Measurements from ENCODE around the gene HPGD.

HPGD gene

DNA sequence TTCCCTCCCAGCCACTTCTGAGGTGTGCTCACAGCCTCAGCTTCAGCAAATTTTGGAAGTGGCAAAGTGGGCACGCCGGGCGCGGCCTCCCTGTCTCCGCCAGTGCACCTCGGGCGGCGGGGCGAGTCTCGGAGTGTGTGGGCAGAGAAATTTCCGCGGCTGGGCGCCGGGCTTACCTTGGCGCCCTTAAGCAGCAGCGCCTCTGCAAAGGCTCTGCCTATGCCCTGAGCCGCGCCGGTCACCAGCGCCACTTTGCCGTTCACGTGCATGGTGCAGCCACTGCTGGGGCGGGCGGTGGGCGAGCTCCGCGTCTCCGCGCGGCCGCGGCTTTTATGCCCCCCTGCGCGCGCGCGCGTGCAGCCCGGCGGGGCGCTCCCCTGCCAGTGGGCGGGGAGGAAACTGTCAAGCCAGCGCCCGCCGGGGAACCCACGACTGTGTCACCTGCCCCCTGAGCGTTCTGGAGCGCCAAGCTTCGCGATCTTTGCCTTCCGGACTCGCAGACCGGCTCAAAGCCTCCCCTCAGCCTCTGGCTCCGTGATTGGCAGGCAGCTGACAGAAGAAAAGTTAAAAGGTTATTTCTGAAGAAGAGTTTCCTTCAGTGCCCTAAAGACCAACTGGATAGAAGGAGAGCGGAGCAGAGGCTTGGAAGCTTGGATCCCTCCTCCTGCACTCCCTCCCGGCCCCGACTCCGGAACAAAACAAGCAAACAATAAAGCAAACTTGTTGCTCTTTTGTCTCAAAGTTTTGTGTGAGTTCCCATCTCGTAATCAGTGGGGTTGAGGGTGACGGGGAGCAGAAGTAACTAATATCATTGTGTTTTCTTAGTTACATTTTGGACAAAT lies at the start of gene HPGD:
TSS of gene HPGD (minus strand) at position 306 of the 842 bp plus-strand sequence. CDS start at position 269, 37 bp downstream.
- TF ChIP-seq FOXM1 (IDR thresholded peaks at IDR 0.05; ENCODE audit: borderline replicate concordance, low read depth) (no peak), CREB1 (IDR thresholded peaks at IDR 0.05; ENCODE audit: low read depth) (no peak), ZBTB7A (IDR thresholded peaks at IDR 0.05; ENCODE audit: low read depth) (0 out of 2 replicates have a peak, but pooled peaks have one; percentile 54)

DNA sequence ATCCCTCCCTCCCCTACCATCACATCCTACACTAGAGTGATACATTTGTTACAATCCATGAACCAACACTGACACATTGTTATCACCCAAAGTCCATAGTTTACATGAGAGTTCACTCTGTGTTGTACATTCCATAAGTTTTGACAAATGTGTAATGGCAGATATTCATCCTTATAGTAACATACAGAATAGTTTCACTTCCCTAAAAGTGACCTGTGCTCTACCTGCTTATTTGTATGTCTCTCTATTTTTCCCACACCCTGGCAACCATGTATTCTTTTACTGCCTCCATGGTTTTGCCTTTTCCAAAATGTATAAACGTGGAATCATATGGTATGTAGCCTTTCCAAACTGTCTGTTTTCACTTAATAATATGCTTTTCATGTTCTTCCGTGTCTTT lies 42.2 kb upstream of the HPGD start:
- no peak for TF ChIP-seq TAF1 (IDR thresholded peaks at IDR 0.05; ENCODE audit: low read depth)
- TF ChIP-seq ZBTB7A (IDR thresholded peaks at IDR 0.05; ENCODE audit: low read depth) = no peak
- no peak for TF ChIP-seq RAD21 (IDR thresholded peaks at IDR 0.05; ENCODE audit: low read depth)

DNA sequence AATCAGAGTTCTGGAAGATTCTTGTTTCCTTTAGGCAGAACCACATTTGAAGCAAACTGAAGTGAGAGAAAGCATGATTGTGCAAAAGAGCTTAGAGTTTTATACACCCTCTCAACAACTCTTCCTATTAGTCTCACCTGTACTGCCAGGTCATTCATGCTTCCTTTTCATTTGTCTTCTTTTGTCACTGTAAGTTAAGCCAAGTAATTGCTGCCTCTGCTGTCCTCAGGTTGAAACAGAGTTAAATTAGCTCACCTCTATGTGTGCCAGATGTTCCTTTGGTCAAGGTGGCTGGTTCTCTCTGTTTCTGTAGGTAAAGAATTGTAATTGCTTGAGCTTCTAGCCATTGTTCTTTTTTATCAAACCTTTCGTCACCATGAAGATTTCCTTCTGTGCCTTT lies 41.1 kb upstream of the HPGD start:
- TF ChIP-seq EGR1 (IDR thresholded peaks at IDR 0.05) (no peak), CREB1 (IDR thresholded peaks at IDR 0.05; ENCODE audit: low read depth) (no peak), TAF1 (IDR thresholded peaks at IDR 0.05; ENCODE audit: low read depth) (no peak), YY1 (IDR thresholded peaks at IDR 0.05; ENCODE audit: low read depth) (no peak)

DNA sequence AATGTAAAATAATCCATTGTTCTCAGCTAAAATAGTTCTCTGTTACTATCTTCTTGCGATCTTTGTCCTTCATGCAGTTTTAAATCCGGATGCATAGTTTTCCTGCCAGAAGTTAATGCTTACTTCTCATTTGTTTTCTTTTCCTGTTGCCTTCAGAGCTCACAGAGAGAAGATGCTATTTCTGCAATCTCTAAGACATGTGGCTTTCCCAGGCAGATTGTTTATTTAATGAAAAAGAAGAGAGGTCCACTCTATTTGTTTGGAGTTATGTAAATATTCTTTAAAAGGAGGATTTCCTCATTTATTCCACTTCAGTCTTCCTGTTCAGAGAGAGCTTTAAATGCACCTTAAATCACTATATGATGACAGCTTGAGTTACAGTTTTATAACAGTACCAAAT lies 39.3 kb upstream of the HPGD start:
- TF ChIP-seq, protein P1, sequence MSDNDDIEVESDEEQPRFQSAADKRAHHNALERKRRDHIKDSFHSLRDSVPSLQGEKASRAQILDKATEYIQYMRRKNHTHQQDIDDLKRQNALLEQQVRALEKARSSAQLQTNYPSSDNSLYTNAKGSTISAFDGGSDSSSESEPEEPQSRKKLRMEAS (IDR thresholded peaks at IDR 0.05) = no peak
- no peak for TF ChIP-seq CREB1 (IDR thresholded peaks at IDR 0.05; ENCODE audit: low read depth)
- TF ChIP-seq TAF1 (IDR thresholded peaks at IDR 0.05; ENCODE audit: low read depth) = no peak

DNA sequence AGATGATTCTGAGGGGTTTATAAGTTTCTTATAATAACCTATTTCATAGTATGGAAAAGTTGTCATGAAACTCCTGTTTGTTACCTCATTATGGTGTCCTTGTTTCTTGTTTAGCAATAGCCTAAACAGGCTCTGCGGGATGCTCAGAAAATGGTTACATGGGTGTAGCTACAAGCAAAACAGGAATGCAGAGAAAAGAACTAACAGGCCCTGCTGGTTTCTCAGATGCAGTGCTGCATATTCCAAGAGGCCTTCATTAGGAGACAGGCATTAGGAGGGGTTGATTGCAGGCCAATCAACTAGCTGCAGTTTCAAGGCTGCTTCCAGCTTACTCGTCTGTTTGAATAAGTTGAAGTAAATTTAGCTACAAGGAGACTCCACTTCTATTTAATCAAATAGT lies 37.6 kb upstream of the HPGD start:
- no peak for TF ChIP-seq CREB1 (IDR thresholded peaks at IDR 0.05; ENCODE audit: low read depth)
- TF ChIP-seq FOXM1 (IDR thresholded peaks at IDR 0.05; ENCODE audit: borderline replicate concordance, low read depth) = no peak
- TF ChIP-seq CEBPB (IDR thresholded peaks at IDR 0.05) = no peak
- TF ChIP-seq, protein P2, sequence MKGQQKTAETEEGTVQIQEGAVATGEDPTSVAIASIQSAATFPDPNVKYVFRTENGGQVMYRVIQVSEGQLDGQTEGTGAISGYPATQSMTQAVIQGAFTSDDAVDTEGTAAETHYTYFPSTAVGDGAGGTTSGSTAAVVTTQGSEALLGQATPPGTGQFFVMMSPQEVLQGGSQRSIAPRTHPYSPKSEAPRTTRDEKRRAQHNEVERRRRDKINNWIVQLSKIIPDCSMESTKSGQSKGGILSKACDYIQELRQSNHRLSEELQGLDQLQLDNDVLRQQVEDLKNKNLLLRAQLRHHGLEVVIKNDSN (IDR thresholded peaks at IDR 0.05) = no peak
- TF ChIP-seq EGR1 (IDR thresholded peaks at IDR 0.05) = no peak

DNA sequence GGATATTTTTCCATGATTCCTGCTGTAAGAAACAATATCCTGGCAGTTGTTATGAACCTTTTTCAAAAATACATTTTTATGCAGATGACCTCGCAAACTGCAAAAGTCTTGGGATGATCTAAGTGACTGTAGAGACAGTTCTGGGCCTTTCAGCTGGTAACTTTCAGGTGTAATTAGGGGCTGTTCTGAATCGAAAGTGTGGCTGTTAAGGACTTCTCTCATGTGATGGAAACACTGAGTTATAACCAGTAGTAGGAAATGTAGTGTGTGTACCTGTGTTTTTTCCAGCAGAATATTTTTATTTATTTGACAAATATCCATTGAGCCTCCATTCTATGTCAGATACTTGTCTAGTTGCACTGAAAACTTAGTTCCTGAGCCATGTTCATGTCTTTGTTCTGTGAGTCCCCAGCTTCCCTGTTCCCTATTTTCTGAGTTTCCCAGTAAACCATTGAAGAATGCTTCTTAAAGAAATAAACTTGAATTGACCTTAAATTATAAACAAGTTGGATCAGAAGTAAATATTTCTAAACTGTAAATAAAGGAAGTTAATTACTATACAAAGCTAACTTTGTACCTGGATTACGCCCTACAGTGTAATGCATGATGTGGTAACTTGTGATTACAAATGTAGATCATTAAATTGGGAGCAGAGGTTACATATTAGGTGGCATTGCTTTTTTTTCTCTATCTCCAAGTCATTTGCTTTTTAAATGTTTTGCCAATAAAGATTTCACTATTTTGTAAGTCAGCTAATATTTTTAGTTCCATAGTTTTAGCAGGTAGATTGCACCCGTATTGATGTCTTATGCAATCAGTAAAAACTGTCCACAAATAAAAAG lies 33.7 kb upstream of the HPGD start:
- TF ChIP-seq, protein P3, sequence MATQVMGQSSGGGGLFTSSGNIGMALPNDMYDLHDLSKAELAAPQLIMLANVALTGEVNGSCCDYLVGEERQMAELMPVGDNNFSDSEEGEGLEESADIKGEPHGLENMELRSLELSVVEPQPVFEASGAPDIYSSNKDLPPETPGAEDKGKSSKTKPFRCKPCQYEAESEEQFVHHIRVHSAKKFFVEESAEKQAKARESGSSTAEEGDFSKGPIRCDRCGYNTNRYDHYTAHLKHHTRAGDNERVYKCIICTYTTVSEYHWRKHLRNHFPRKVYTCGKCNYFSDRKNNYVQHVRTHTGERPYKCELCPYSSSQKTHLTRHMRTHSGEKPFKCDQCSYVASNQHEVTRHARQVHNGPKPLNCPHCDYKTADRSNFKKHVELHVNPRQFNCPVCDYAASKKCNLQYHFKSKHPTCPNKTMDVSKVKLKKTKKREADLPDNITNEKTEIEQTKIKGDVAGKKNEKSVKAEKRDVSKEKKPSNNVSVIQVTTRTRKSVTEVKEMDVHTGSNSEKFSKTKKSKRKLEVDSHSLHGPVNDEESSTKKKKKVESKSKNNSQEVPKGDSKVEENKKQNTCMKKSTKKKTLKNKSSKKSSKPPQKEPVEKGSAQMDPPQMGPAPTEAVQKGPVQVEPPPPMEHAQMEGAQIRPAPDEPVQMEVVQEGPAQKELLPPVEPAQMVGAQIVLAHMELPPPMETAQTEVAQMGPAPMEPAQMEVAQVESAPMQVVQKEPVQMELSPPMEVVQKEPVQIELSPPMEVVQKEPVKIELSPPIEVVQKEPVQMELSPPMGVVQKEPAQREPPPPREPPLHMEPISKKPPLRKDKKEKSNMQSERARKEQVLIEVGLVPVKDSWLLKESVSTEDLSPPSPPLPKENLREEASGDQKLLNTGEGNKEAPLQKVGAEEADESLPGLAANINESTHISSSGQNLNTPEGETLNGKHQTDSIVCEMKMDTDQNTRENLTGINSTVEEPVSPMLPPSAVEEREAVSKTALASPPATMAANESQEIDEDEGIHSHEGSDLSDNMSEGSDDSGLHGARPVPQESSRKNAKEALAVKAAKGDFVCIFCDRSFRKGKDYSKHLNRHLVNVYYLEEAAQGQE (IDR thresholded peaks at IDR 0.05; ENCODE audit: low read depth) = no peak
- TF ChIP-seq EP300 (IDR thresholded peaks at IDR 0.05; ENCODE audit: borderline replicate concordance) (no peak), FOXM1 (IDR thresholded peaks at IDR 0.05; ENCODE audit: borderline replicate concordance, low read depth) (no peak), TCF12 (IDR thresholded peaks at IDR 0.05; ENCODE audit: low read depth) (no peak)
- TF ChIP-seq, protein P1 (IDR thresholded peaks at IDR 0.05) = no peak
- TF ChIP-seq, protein P2 (IDR thresholded peaks at IDR 0.05) = no peak

DNA sequence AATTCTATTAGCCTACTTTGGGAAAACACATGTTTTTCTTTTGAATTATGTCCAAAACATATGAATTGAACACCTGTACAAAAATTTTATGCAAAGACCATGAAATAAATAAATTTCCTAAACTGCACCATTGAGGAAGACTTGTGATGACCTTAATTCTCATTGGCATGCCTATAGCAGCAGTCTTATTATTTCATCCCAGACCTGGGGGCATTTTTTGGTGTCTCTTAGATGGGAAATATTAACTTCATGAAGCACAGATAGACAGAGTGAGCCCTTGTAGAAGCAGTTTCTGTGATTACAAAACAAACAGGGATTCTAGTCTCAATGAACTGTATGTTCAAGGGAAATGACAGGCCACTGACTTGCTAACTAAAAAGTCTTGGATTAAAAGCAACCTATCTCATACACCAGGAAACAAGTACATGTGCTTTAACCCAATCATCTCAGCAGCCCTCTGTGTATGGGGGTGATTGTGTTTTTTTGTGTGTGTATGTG lies 32.0 kb upstream of the HPGD start:
- TF ChIP-seq TAF1 (IDR thresholded peaks at IDR 0.05; ENCODE audit: low read depth) = no peak
- TF ChIP-seq, protein P3 (IDR thresholded peaks at IDR 0.05; ENCODE audit: low read depth) = no peak
- TF ChIP-seq YY1 (IDR thresholded peaks at IDR 0.05; ENCODE audit: low read depth) = no peak
- TF ChIP-seq EP300 (IDR thresholded peaks at IDR 0.05; ENCODE audit: borderline replicate concordance) = no peak
- TF ChIP-seq RAD21 (IDR thresholded peaks at IDR 0.05; ENCODE audit: low read depth) = no peak
- TF ChIP-seq CREB1 (IDR thresholded peaks at IDR 0.05; ENCODE audit: low read depth) = no peak
- TF ChIP-seq CEBPB (IDR thresholded peaks at IDR 0.05) = no peak
- TF ChIP-seq, protein P1 (IDR thresholded peaks at IDR 0.05) = no peak
- no peak for TF ChIP-seq NFIC (IDR thresholded peaks at IDR 0.05)
- no peak for TF ChIP-seq TCF12 (IDR thresholded peaks at IDR 0.05; ENCODE audit: low read depth)
- TF ChIP-seq ZBTB7A (IDR thresholded peaks at IDR 0.05; ENCODE audit: low read depth) = no peak
- TF ChIP-seq TEAD4 (IDR thresholded peaks at IDR 0.05) = no peak
- TF ChIP-seq, protein P2 (IDR thresholded peaks at IDR 0.05) = no peak
- TF ChIP-seq FOXM1 (IDR thresholded peaks at IDR 0.05; ENCODE audit: borderline replicate concordance, low read depth) = no peak
- no peak for TF ChIP-seq EGR1 (IDR thresholded peaks at IDR 0.05)
